ENCODE data around the gene MCC. TPM values are rescaled to one million over a fixed set of nuclear protein-coding genes. Genes with fewer than 3 reads are reported as not detected.
A peak's percentile ranks its signal among the peaks of the same experiment; 100 is the strongest.

Gene MCC
- total and polyA plus RNA-seq, 12 donors, result 4.2 to 34.1 (median 25.2) TPM

DNA sequence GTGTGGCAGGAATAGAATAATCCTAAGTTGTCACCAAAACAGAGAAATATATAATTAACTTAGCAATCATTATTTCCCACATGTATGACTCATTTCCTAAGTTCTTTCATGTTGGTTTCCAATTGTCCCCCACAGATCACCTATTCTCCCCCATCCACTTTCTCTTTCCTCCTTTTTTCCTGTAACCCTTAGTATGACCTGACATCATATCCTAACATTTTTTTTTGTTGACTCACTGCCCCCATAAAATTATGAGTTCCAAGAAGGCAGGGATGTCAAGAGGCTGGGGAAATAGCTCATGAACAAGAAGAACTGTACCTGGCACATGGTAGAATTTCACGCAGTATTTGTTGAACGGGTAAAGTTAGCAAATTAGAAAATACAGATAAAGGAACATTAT lies 324.9 kb downstream of the MCC start:
- 77 to 83% methylated on average over 2 of the region's 2 CpGs for WGBS, 2 donors
- Histone ChIP-seq H3K4me1 (peaks cover 8 to 74% (median 51%) of the 10 kb centered on the region in 9 donors), H3K27me3 (no peaks in the 10 kb centered on the region), H3K27ac (no peak overlapping the region), H3K9me3 (no peaks in the 10 kb centered on the region), H3K36me3 (no peaks in the 10 kb centered on the region), H3K4me3 (no peak overlapping the region)
- intact Hi-C loops (cut with DNase I), result no loop called here
- DNase-seq, result no peak
- no peak for ATAC-seq
- TF ChIP-seq CTCF (IDR thresholded peaks at IDR 0.05), result no peak

GRCh38 chr5:113162770-113163169 lies 325.5 kb downstream of the MCC start:
- intact Hi-C loops (cut with DNase I), result no loop called here
- 43 to 56% methylated on average over 3 of the region's 3 CpGs for WGBS, 2 donors
- DNase-seq (no peak), ATAC-seq (peak in 1 of 8 donors; percentile 43)
- H3K4me1 ChIP-seq, result peaks cover 12 to 79% (median 55%) of the 10 kb centered on the region in 9 donors
- TF ChIP-seq CTCF (IDR thresholded peaks at IDR 0.05), result no peak
- peak overlapping the region in 1 of 10 donors; percentile 20 for H3K27ac ChIP-seq
- no peaks in the 10 kb centered on the region for H3K9me3 ChIP-seq
- H3K36me3 ChIP-seq, result no peaks in the 10 kb centered on the region
- no peaks in the 10 kb centered on the region for H3K27me3 ChIP-seq
- H3K4me3 ChIP-seq, result no peak overlapping the region

- ATAC-seq, result no peak
- Histone ChIP-seq H3K4me3 (no peak overlapping the region), H3K36me3 (no peaks in the 10 kb centered on the region), H3K4me1 (peaks cover 12 to 80% (median 60%) of the 10 kb centered on the region in 9 donors), H3K27ac (peak overlapping the region in 2 of 10 donors; percentile 16 to 20), H3K9me3 (no peaks in the 10 kb centered on the region), H3K27me3 (no peaks in the 10 kb centered on the region)
- intact Hi-C loops (cut with DNase I), result no loop called here
- 67 to 74% methylated on average over 3 of the region's 3 CpGs for WGBS, 2 donors
- TF ChIP-seq CTCF (IDR thresholded peaks at IDR 0.05), result no peak
- DNase-seq, result no peak
Measured at GRCh38 chr5:113162208-113162607, 326.0 kb downstream of the MCC start.

DNA sequence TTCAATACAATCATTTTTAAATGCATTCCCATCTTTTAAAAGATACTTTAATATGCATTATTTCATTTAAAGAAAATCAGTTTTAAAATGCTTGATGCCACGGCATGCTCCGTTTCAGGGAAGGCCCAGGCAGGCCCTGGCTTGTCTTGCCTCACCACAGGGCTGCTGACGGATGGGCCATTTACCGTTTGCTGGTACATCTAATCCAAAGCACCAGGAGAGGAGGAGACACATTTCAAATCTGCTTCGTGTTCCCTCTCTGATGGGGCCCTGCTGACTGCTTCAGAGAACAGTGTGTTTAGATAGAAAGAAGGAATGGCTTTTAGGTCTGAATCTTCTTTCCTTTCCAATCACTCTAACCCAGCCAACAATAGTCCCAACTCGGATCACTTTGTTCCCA lies 326.4 kb downstream of the MCC start:
- H3K9me3 ChIP-seq, result no peaks in the 10 kb centered on the region
- peaks cover 12 to 80% (median 58%) of the 10 kb centered on the region in 9 donors for H3K4me1 ChIP-seq
- no peaks in the 10 kb centered on the region for H3K27me3 ChIP-seq
- DNase-seq (peak in 1 of 2 donors; percentile 28), ATAC-seq (peak in 6 of 8 donors; percentile 34 to 89 (median 60))
- TF ChIP-seq CTCF (IDR thresholded peaks at IDR 0.05), result no peak
- intact Hi-C loops (cut with DNase I), result no loop called here
- no peak overlapping the region for H3K4me3 ChIP-seq
- H3K36me3 ChIP-seq, result no peaks in the 10 kb centered on the region
- peak overlapping the region in 2 of 10 donors; percentile 16 to 20 for H3K27ac ChIP-seq
- WGBS, 2 donors, result 46 to 53% methylated on average over 6 of the region's 6 CpGs

All from heart right ventricle (tissue), 16 donors.